Activated T-helper 2 cell treated with anti-CD3 and anti-CD28 coated beads, Interferon-gamma antibody, Interleukin-2, Interleukin-4, amounts not matched to agents 10 μg/mL and 5 μg/mL and 100 μg/mL, durations not matched to agents 14 hours and 24 hours and 36 hours (primary cell): ENCODE measurements around the gene KLHDC4. TPM values are rescaled to one million over a fixed set of nuclear protein-coding genes. Genes with fewer than 3 reads are reported as not detected.
"Not testable (repeated sequence)": the region's sequence is repeated elsewhere in the genome, so short reads cannot be mapped to it uniquely, and the experiment has no call there.

Experiments
- DNase-seq: peaks from one replicate; pipeline ENCODE4 v3.0.0; 2021; ENCODE audit warnings: low spot score
- H3K27ac Mint-ChIP-seq: one replicate; pipeline ENCODE4 v1.8.0; 2021; ENCODE audit warnings: mixed read lengths
- H3K27me3 Mint-ChIP-seq: one replicate; pipeline ENCODE4 v1.8.0; 2021; ENCODE audit warnings: low read depth, mixed read lengths
- H3K36me3 Mint-ChIP-seq: one replicate; pipeline ENCODE4 v1.8.0; 2021; ENCODE audit warnings: low read depth, mixed read lengths
- H3K4me1 Mint-ChIP-seq: one replicate; pipeline ENCODE4 v1.8.0; 2021; ENCODE audit warnings: low read depth, mixed read lengths
- H3K4me3 Mint-ChIP-seq: one replicate; pipeline ENCODE4 v1.8.0; 2021; ENCODE audit warnings: low read depth, mild to moderate bottlenecking, moderate library complexity, mixed read lengths
- H3K9me3 Mint-ChIP-seq: one replicate; pipeline ENCODE4 v1.8.0; 2021; ENCODE audit warnings: mixed read lengths
- intact Hi-C: fragments of 100-400 bp; cut with micrococcal nuclease; formaldehyde crosslinking; loops from one replicate; pipeline ENCODE4 v1.15.1; 2023
- total RNA-seq: library from RNA; stranded (reverse); gene quantifications from 2 replicates; pipeline ENCODE4 v1.2.3, GENCODE V29; 2022

KLHDC4 gene
- total RNA-seq, 1 donor from 2014 or later = 73.1 TPM

DNA sequence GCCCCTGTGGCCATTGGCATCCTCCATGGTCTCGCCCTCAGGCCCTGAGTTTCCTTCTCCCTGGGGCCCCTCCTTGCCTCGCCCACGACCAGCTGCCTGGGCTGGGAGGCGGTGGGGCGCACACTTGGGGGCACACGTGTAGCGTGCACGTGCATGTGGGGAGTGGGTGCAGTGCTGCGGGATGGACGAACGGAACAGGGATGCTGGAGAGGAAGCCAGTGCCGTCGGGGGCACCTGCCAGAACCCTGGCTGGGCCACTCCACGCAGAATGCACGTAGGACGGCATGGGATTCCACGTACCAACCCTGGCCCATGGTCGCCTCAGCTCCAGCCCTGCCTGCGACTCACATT, 80.4 kb downstream of the KLHDC4 start:
- Mint-ChIP-seq H3K4me1 (peaks cover 5% of the 10 kb centered on the region), H3K36me3 (no peaks in the 10 kb centered on the region)

GRCh38 chr16:87684711-87685404, 80.9 kb downstream of the KLHDC4 start:
- H3K4me1 Mint-ChIP-seq = peaks cover 5% of the 10 kb centered on the region
- intact Hi-C loops = no loop called here
- DNase-seq = no peak
- H3K27ac Mint-ChIP-seq = no peak overlapping the region
- no peak overlapping the region for H3K4me3 Mint-ChIP-seq
- no peaks in the 10 kb centered on the region for H3K27me3 Mint-ChIP-seq
- no peaks in the 10 kb centered on the region for H3K9me3 Mint-ChIP-seq
- H3K36me3 Mint-ChIP-seq = no peaks in the 10 kb centered on the region

More for the DNA sequence above, 80.4 kb downstream of the KLHDC4 start:
- H3K9me3 Mint-ChIP-seq = no peaks in the 10 kb centered on the region
- no peak for DNase-seq
- intact Hi-C loops = no loop called here
- H3K4me3 Mint-ChIP-seq = no peak overlapping the region
- no peak overlapping the region for H3K27ac Mint-ChIP-seq
- H3K27me3 Mint-ChIP-seq = no peaks in the 10 kb centered on the region

- Mint-ChIP-seq H3K4me3 (no peak overlapping the region), H3K27me3 (no peaks in the 10 kb centered on the region), H3K36me3 (no peaks in the 10 kb centered on the region), H3K27ac (no peak overlapping the region), H3K4me1 (peaks cover 5% of the 10 kb centered on the region), H3K9me3 (no peaks in the 10 kb centered on the region)
- no peak for DNase-seq
- intact Hi-C loops = no loop called here
Measured at GRCh38 chr16:87684106-87684677, 81.6 kb downstream of the KLHDC4 start.

- no peak overlapping the region for H3K4me3 Mint-ChIP-seq
- DNase-seq = no peak
- peaks cover 5% of the 10 kb centered on the region for H3K4me1 Mint-ChIP-seq
- no peaks in the 10 kb centered on the region for H3K9me3 Mint-ChIP-seq
- intact Hi-C loops = no loop called here
- H3K27ac Mint-ChIP-seq = no peak overlapping the region
- H3K27me3 Mint-ChIP-seq = no peaks in the 10 kb centered on the region
- no peaks in the 10 kb centered on the region for H3K36me3 Mint-ChIP-seq
Measured at GRCh38 chr16:87682852-87683399, 82.9 kb downstream of the KLHDC4 start.

GRCh38 chr16:87681981-87682570, 83.7 kb downstream of the KLHDC4 start:
- intact Hi-C loops = no loop called here
- H3K9me3 Mint-ChIP-seq = no peaks in the 10 kb centered on the region
- no peak overlapping the region for H3K4me3 Mint-ChIP-seq
- no peak overlapping the region for H3K27ac Mint-ChIP-seq
- peaks cover 5% of the 10 kb centered on the region for H3K4me1 Mint-ChIP-seq
- H3K36me3 Mint-ChIP-seq = no peaks in the 10 kb centered on the region
- no peak for DNase-seq
- no peaks in the 10 kb centered on the region for H3K27me3 Mint-ChIP-seq

- H3K27ac Mint-ChIP-seq, intact Hi-C loops, H3K4me3 Mint-ChIP-seq, H3K9me3 Mint-ChIP-seq, H3K36me3 Mint-ChIP-seq, DNase-seq, H3K4me1 Mint-ChIP-seq, H3K27me3 Mint-ChIP-seq: not testable (repeated sequence)
Measured at GRCh38 chr16:87681051-87681602, 84.7 kb downstream of the KLHDC4 start.

- Mint-ChIP-seq H3K4me1 (peaks cover 5% of the 10 kb centered on the region), H3K27me3 (no peaks in the 10 kb centered on the region), H3K9me3 (no peaks in the 10 kb centered on the region), H3K36me3 (no peaks in the 10 kb centered on the region), H3K27ac (no peak overlapping the region), H3K4me3 (no peak overlapping the region)
- intact Hi-C loops = no loop called here
- no peak for DNase-seq
Measured at GRCh38 chr16:87680272-87680644, 85.5 kb downstream of the KLHDC4 start.

- Mint-ChIP-seq H3K27ac (no peak overlapping the region), H3K27me3 (no peaks in the 10 kb centered on the region), H3K36me3 (no peaks in the 10 kb centered on the region), H3K4me3 (no peak overlapping the region), H3K4me1 (peaks cover 5% of the 10 kb centered on the region), H3K9me3 (no peaks in the 10 kb centered on the region)
- intact Hi-C loops = no loop called here
- no peak for DNase-seq
Measured at GRCh38 chr16:87679593-87680271, 86.1 kb downstream of the KLHDC4 start.

- no peaks in the 10 kb centered on the region for H3K27me3 Mint-ChIP-seq
- no peaks in the 10 kb centered on the region for H3K9me3 Mint-ChIP-seq
- H3K4me1 Mint-ChIP-seq = peaks cover 5% of the 10 kb centered on the region
Measured at GRCh38 chr16:87678618-87679017, 87.2 kb downstream of the KLHDC4 start.

DNA sequence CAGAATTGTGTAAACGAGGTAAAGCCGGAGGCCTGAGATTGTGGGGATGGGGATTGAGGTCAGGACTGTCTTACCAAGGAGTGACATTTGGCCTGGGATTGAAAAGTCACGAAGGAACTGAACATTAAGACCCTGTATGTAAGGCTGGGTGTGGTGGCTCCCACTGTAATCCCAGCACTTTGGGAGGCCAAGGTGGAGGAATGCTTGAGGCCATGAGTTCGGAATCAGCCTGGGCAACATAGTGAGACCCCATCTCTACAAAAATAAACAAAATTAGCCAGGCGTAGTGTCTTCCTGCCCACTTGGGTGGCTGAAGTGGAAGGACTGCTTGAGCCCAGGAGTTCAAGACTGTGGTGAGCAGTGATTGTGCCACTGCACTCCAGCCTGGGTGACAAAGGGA, 88.0 kb downstream of the KLHDC4 start:
- Mint-ChIP-seq H3K36me3 (no peaks in the 10 kb centered on the region), H3K27ac (no peak overlapping the region), H3K27me3 (no peaks in the 10 kb centered on the region), H3K9me3 (no peaks in the 10 kb centered on the region), H3K4me3 (no peak overlapping the region), H3K4me1 (peaks cover 5% of the 10 kb centered on the region)
- no peak for DNase-seq
- intact Hi-C loops = no loop called here

More at GRCh38 chr16:87678618-87679017, 87.2 kb downstream of the KLHDC4 start:
- Mint-ChIP-seq H3K4me3 (no peak overlapping the region), H3K27ac (no peak overlapping the region), H3K36me3 (no peaks in the 10 kb centered on the region)
- no peak for DNase-seq
- intact Hi-C loops = no loop called here

DNA sequence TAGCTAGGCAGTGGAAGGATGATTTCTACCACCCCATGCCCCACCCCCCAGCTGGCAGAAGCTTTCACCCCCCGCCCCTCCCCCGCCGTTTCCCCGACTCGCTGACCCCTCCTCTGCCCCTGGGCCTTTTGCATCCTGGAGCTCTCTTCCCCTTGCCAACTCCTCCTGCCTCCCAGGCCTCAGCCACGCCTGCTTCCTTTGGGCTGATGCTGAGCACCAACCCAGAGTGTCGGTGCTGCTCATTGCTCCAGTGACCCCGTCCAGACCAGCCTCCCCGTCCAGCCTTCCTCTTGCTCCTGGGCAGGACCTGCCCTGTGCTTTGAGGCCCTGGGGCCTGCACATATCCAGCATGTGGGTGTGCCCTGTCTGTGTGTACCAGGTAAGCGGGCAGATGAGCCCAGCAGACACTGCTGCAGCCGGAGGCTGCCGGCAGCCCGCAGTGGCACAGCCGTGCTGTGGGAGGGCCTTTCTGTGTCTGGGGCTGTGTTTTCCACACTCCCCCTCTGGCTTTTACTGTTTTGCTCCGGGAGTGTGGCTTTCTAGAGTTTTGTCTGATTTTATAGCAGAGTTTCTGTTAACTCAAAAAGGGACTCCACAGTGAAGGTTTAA, 90.6 kb downstream of the KLHDC4 start:
- no peaks in the 10 kb centered on the region for H3K9me3 Mint-ChIP-seq

DNA sequence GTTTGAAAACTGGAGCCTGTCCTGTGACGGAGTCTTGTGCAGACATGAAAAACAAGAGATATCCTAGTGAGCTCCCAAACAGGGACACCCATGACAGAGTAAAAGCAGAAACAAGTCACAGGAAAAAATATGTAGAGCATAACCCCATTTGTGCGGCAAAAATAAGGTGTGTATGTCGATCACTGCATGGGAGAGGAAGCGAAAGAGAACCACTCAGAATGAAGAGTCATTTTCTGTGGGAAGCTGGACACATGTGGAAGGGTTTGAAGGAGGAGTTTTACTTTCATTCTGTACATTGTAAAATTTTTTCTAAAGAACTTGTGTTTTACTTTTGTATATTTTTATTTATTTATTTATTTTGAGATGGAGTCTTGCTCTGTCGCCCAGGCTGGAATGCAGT, 91.4 kb downstream of the KLHDC4 start:
- DNase-seq = no peak
- Mint-ChIP-seq H3K36me3 (no peaks in the 10 kb centered on the region), H3K27ac (no peak overlapping the region), H3K4me1 (no peaks in the 10 kb centered on the region), H3K9me3 (no peaks in the 10 kb centered on the region), H3K27me3 (no peaks in the 10 kb centered on the region), H3K4me3 (no peak overlapping the region)
- intact Hi-C loops = no loop called here

More for the DNA sequence above, 90.6 kb downstream of the KLHDC4 start:
- no peaks in the 10 kb centered on the region for H3K27me3 Mint-ChIP-seq
- no peaks in the 10 kb centered on the region for H3K36me3 Mint-ChIP-seq
- no peak overlapping the region for H3K27ac Mint-ChIP-seq
- intact Hi-C loops = no loop called here
- DNase-seq = no peak
- no peaks in the 10 kb centered on the region for H3K4me1 Mint-ChIP-seq
- no peak overlapping the region for H3K4me3 Mint-ChIP-seq
